ENCODE measurements around the gene GLB1L3.

The GLB1L3 gene

DNA sequence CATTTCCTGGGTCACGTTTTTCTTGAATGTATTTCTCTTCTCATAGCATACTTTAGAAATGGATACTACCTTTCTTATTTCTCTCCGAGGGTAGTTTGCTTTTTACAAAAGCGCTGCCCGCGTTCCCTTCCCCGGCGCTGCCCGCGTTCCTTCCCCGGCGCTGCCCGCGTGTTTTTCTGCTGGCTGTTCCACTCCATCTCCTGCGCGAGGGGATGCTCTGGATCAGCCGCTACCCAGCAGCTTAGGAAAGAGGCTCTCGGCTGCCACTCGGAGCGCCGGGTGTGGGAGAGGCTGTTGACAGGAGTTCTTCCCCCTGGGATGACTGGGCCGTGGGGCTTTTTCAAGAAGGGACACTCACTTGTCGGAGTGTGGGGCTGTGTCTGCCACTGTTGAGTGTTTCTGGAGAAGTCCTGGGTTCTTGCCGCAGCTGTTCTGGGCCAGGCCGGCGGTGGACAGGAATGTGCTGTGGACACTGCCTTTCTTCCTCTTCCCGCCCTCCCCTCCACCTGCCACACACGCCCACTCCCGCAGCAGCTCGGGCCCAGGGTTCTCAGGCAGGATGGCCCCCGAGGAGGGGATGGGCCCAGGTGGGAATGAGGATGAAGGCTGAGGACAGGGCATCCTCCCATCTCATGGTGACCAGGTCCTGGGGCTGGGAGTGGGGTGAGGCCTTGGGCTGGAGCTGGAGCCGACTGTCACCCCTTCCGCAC is 86.2 kb downstream of the GLB1L3 start:
- no peak for DNase-seq (ENCODE audit: low read depth in 2 of 2, low spot score in 1 of 2)

DNA sequence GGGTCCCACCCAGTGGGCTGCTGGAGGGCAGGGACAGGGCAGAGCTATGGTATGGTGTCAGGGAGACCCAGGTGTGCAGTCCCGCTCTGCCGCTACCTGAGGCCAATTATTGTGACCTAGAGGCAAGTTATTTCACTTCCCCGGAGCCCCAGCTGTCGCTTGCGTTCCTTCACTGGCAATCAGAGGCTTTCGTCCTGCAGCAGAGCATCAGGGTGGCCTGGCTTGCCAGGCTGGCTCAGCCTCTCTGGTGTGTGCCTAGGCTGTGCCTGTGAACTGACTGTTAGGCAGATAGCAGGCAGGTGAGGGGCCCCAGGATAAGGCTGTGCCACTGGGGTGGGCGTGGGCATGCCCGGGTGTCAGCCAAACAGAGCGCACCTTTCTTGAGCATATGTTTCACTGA is 87.0 kb downstream of the GLB1L3 start:
- no peak for DNase-seq (ENCODE audit: low read depth in 2 of 2, low spot score in 1 of 2)

- no peak for DNase-seq (ENCODE audit: low read depth in 2 of 2, low spot score in 1 of 2)
Observed at GRCh38 chr11:134363592-134363991, 87.4 kb downstream of the GLB1L3 start.

GRCh38 chr11:134364261-134364660 is 88.1 kb downstream of the GLB1L3 start:
- DNase-seq (ENCODE audit: low read depth in 2 of 2, low spot score in 1 of 2), result no peak

DNA sequence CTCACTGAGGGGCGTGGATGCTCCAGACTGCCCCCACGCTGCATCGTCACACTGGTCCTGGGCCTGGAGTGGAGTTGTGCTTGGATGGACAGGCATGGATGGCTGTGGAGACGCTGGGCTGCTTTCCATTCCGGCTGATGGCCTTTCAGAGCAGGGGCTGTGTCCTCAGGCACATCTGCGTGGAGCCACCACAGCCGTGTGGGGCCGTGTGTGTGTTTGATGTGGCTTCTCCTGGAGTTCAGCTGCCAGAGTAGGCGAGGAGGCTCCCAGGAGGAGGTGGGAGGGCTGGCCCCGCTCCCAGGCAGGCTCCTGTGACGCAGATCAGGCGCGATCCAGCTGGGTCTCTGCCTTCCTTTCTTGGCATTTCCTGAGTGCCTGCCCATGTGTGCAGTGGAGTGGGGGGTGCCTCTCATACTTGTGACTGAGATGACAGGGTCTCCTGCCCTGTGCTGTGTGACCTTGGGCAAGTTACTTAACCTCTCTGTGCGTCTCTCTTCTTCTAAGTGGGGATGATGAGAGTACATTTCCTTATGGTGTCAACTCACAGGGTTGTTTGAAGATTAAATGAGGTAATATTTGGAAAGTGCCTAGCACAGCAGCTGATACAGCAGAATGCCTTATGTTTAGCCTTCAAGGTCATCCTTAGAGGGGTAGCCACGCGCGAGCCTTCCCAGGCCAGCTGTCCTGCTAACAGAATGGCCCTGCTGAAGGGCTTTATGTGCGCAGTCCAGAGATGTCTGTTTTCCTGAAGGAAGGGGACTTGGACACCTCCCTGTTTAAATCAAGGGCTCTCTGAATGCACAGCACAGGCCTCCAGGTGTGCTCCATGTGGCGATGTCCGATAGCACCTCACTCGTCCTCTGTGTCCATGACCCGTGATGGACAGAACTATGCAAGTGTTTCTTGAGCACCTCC is 89.1 kb downstream of the GLB1L3 start:
- DNase-seq (ENCODE audit: low read depth in 2 of 2, low spot score in 1 of 2), result no peak

DNA sequence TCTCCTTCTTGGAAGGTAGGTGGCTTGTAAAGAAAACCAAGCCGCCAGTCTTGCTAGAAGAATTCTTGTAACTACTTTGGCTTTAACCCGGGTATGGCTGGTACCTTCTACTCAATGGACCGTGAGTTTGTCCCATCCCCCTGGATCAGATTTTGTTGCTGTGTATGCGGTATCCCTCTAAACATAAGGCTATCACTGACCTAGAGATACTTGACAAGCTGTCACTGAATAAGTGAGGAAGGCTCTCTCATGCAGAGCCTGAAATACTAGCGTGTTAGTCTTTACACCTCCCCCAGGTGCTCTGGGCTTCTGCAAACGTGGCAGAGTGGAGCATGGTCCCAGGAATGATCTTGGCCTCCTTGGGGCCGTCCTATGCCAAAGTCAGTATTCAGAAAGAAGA is 90.1 kb downstream of the GLB1L3 start:
- DNase-seq (ENCODE audit: low read depth in 2 of 2, low spot score in 1 of 2), result no peak

- no peak for DNase-seq (ENCODE audit: low read depth in 2 of 2, low spot score in 1 of 2)
Observed at GRCh38 chr11:134367781-134368180, 91.6 kb downstream of the GLB1L3 start.
